ENCODE measurements around the gene ZBTB7B. TPM values are rescaled to one million over a fixed set of nuclear protein-coding genes. Genes with fewer than 3 reads are reported as not detected.
A peak's percentile ranks its signal among the peaks of the same experiment; 100 is the strongest.

Gene ZBTB7B
- total RNA-seq, 1 donor from 2014 or later: 29.9 TPM

DNA sequence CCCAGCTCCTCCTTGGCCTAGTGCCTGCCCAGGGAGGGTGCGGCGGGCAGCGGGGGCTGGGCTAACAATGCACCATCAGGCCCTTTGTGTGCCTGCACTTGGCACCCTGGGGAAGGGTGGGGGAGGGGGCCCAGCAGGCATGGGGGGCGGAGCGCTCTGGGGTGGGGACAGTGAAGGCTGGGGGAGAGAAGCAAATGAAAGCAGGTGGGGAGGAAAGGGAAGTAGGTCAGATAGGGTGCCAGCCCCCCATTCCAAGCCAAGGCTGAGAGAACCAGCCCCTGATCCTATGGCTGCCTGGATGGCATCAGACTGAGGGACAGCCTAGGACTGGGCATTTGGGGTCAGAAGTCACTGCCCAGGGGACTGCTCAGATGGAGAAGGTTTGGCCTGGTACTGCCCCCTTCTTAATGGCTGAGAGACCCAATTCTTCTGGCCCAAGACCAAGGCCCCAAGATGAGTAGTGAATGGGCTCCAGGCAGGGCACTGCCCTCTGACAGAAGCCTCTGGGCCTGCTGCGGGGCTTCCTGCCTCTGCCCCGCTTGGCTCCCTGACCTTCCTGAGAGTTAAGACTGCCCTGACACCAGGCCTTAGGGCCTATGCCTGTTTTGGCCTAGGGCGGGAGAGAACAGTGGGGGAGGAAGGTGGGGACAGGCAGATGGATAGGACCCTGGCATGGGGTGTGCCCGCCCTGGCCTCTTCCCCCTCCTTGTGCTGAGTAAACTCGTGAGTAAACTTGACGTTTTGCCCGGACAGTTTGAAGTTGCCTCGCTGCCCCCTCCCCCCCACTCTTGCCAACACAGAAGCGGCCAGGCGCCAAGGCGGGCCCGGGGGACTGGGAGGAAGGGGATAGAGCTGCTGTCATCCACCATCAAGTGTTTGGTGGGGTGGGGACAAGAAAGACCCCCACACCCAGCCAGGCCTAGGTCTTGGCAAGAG is 2.7 kb downstream of the ZBTB7B start:
- H3K36me3 Mint-ChIP-seq (ENCODE audit: insufficient read depth): no peaks in the 10 kb centered on the region
- TF ChIP-seq, protein P1, sequence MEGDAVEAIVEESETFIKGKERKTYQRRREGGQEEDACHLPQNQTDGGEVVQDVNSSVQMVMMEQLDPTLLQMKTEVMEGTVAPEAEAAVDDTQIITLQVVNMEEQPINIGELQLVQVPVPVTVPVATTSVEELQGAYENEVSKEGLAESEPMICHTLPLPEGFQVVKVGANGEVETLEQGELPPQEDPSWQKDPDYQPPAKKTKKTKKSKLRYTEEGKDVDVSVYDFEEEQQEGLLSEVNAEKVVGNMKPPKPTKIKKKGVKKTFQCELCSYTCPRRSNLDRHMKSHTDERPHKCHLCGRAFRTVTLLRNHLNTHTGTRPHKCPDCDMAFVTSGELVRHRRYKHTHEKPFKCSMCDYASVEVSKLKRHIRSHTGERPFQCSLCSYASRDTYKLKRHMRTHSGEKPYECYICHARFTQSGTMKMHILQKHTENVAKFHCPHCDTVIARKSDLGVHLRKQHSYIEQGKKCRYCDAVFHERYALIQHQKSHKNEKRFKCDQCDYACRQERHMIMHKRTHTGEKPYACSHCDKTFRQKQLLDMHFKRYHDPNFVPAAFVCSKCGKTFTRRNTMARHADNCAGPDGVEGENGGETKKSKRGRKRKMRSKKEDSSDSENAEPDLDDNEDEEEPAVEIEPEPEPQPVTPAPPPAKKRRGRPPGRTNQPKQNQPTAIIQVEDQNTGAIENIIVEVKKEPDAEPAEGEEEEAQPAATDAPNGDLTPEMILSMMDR (IDR thresholded peaks at IDR 0.05; ENCODE audit: unreplicated experiment): no peak
- H3K4me1 Mint-ChIP-seq (ENCODE audit: low read depth): peaks cover 13% of the 10 kb centered on the region
- no peaks in the 10 kb centered on the region for H3K9me3 Mint-ChIP-seq (ENCODE audit: low read depth)
- H3K27me3 Mint-ChIP-seq: no peaks in the 10 kb centered on the region
- H3K4me3 Mint-ChIP-seq (ENCODE audit: low read depth): peak overlapping the region; percentile 53
- no peak for DNase-seq (ENCODE audit: low spot score, unreplicated experiment)
- no peak overlapping the region for H3K27ac Mint-ChIP-seq

DNA sequence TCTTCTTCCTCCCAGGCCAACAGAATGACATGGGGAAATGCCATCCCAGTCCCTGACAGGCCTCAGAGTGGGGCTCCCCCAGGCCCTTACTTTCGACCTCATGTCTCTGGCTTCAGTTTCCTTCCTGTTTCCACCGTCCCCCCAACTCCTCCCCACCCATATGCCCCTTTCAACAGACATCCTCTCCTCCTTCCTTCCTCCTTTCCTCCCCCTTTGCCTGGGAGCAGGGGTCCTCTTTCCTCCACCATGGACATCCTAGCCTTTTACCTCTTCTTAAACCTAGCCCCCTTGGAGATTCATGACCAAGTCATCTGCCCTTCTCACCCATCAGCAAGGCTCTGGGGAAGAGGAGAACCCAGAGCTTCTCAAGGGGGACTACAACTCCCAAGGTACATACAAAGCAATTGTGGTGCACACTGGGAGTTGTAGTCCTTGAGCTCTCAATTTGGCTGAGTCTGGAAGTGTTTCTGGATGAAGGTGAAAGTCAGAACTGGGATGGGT is 4.0 kb downstream of the ZBTB7B start:
- DNase-seq (ENCODE audit: low spot score, unreplicated experiment): no peak
- Mint-ChIP-seq H3K4me3 (ENCODE audit: low read depth) (peak overlapping the region; percentile 50), H3K27ac (no peak overlapping the region), H3K4me1 (ENCODE audit: low read depth) (peaks cover 13% of the 10 kb centered on the region), H3K27me3 (no peaks in the 10 kb centered on the region), H3K9me3 (ENCODE audit: low read depth) (no peaks in the 10 kb centered on the region), H3K36me3 (ENCODE audit: insufficient read depth) (no peaks in the 10 kb centered on the region)
- TF ChIP-seq, protein P1 (IDR thresholded peaks at IDR 0.05; ENCODE audit: unreplicated experiment): no peak

DNA sequence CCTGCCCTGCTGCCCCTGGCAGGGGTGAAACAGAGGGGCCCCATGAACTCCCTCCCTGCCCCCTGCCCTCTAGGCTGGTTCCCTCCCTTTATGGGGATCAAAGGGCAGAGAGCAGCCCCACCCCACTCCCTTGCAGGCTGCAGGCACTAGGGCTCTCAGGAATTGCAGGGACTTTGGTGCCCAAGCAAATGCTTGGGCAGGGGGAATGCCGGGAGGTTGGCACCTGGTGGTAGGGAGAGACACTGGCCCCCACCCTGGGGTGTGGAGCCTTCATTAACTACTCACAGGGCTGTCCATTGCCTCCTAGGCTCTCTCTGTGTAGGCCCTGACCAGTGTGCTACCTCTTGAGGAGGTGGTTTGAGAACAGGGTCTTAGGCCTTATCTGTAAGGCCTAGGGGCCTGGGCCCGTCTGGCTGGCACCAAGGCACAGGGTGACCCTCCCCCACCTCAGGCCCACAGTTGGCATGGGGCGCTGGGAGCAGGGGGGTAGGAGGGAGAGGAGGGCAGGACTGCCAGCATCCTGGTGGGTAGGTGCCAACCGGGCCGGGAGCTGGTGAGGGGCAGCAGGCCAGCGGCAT is 4.7 kb downstream of the ZBTB7B start:
- DNase-seq (ENCODE audit: low spot score, unreplicated experiment): no peak
- H3K4me3 Mint-ChIP-seq (ENCODE audit: low read depth): no peak overlapping the region

DNA sequence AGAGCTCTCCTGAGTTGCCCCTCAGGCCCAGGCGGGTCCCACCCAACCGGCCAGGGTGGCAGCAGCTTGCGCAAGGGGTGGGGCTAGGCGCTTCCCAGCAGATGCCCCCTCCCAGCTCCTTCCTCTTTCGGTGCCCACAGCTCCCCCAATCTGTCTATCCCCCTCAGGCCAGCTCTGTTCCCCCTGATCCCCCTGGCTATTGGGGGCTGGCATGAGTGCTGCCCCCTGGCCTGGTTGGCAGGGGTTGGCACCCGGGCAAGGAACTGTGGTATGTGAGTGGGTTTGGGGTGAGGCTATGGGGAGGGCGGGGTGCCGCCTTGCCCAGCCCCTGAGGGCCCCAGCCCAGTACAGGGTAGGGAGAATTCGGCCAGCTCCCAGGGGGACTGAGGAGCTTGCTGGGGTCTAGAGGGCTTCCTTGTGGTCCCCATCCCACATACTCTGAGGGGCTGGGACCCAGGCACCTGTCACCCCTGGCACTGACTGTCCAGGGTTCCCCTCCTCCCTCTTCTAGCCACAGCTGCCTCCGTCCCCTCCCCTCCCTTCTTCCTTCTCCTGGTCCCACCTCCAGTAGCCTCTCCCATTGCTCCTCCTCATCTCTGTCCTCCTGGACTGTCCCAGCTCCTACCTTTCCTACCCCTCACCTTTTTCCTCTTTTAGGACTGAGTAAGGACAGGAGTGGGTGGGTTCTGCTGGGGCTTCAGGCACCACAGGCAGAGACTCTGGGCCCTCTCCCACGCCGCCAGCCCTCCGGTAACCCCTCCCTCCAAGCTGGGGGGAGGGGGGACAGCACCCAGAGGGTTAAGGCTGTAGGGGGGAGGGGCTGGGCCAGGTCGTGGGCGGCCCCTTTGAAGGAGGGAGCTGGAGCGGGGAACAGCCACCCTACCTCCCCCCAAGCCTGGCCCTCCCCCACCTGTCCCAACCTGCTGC is 5.7 kb downstream of the ZBTB7B start:
- Mint-ChIP-seq H3K27me3 (no peaks in the 10 kb centered on the region), H3K27ac (no peak overlapping the region), H3K4me1 (ENCODE audit: low read depth) (peaks cover 13% of the 10 kb centered on the region), H3K9me3 (ENCODE audit: low read depth) (no peaks in the 10 kb centered on the region), H3K4me3 (ENCODE audit: low read depth) (no peak overlapping the region), H3K36me3 (ENCODE audit: insufficient read depth) (no peaks in the 10 kb centered on the region)
- TF ChIP-seq, protein P1 (IDR thresholded peaks at IDR 0.05; ENCODE audit: unreplicated experiment): no peak
- DNase-seq (ENCODE audit: low spot score, unreplicated experiment): no peak

More for the DNA sequence above, 4.7 kb downstream of the ZBTB7B start:
- Mint-ChIP-seq H3K36me3 (ENCODE audit: insufficient read depth) (no peaks in the 10 kb centered on the region), H3K4me1 (ENCODE audit: low read depth) (peaks cover 13% of the 10 kb centered on the region), H3K9me3 (ENCODE audit: low read depth) (no peaks in the 10 kb centered on the region), H3K27me3 (no peaks in the 10 kb centered on the region), H3K27ac (no peak overlapping the region)
- TF ChIP-seq, protein P1 (IDR thresholded peaks at IDR 0.05; ENCODE audit: unreplicated experiment): no peak
